Fibroblast of skin of scalp (primary cell): ENCODE results near the gene ATP10A.
A peak's percentile ranks its signal among the peaks of the same experiment; 100 is the strongest.

ENCODE experiments used
- DNase-seq: peaks from one replicate; pipeline ENCODE4 v3.0.0-alpha.2; 2013

ATP10A gene

DNA sequence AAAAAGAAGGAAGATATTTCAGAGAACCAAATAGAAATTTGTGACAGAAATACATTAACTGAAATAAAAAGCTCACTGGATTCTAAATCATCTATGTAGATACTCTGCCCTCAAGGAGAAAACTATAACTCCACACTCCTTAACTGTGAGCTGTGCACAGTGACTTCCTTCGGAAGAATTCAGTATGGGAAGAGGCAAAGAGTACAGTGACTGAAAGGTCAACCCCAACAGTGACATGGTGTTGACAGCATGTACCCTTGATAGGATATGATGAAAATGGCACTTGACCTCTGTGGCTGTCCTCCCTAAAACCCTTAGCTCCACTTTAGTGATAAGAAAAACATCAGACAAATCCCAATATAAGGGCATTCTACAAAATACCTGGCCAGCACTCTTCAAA, 165.5 kb downstream of the ATP10A start:
- no peak for DNase-seq

DNA sequence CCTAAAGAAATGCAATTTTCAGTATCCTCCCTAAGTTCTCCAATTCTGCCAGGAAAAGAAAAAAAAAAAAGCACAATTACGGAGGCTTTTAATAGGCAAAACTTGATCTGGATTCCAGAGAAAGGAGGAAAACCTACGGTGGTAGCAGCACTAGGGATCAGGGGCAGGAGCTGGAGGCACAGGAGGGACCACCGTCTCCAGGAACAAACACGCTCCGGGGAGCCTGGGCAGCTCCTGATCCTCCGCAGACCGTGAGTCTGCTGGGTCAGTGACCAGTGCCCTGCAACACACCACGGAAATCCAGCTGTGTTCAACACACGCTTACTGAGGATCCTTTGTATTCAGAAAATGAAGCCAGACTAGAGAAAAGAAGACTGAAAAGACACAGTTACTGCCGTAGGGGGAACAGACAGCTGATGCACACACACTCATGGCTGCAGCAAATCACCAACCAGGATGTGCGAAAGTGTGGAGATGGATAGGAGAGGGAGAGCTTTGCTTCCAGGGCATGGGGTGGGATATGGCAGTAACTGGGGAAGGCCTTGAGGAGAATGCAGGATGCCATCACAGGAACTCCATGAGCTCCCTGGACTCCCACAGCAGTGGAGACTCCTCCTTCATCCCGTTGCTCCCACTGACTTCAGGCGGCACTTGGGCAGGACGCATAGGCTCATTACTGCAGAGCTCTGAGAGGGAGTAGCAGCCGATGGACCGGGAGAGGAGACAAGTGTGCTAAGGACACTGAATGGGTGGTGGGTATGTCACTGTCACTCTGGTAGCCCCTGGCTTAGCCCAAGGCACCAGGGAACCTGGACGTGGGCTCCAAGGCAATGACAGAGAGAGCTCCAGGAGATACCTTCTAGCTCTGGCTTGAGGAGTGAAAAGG, 167.0 kb downstream of the ATP10A start:
- no peak for DNase-seq

DNA sequence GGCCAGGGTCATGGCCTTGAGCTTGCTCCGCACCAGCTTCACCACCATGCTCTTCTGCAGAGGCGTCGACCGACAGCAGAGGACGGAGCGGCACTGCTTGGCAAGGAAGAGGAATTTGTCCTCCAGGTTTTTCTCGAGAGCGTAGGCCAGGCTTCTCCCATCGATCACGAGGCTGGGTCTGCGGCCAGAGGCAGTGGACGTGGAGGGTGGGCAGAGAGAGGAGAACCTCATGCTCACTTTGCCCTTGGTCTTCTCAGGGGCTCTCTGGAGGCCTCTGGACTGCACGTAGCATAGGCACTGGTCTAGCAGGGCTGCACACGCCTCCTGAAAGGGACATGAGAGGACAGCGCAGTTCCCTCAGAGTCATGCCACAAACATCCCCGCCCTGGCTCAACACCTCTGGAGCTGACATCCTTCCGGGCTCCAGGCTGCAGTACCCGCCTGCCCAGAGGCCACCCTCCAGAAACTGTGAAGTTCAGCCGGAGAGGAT, 168.3 kb downstream of the ATP10A start:
- DNase-seq = no peak

DNA sequence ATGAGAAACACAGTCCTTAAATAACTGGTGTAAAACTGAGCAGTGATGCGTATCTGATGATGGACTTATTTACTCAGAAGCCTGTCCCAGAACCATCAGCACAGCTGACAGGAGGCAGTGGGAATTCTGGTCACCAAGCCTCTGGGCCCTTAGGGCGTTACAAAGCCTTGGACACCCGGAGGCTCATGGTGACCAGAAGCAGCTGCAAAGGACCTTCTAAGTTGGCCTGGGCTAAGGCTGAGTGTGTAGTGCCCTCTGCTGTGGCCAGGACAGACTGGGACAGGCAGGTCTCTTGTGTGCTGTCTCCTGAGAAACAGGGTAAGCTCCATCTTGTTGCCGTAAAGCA, 168.9 kb downstream of the ATP10A start:
- DNase-seq = no peak

DNA sequence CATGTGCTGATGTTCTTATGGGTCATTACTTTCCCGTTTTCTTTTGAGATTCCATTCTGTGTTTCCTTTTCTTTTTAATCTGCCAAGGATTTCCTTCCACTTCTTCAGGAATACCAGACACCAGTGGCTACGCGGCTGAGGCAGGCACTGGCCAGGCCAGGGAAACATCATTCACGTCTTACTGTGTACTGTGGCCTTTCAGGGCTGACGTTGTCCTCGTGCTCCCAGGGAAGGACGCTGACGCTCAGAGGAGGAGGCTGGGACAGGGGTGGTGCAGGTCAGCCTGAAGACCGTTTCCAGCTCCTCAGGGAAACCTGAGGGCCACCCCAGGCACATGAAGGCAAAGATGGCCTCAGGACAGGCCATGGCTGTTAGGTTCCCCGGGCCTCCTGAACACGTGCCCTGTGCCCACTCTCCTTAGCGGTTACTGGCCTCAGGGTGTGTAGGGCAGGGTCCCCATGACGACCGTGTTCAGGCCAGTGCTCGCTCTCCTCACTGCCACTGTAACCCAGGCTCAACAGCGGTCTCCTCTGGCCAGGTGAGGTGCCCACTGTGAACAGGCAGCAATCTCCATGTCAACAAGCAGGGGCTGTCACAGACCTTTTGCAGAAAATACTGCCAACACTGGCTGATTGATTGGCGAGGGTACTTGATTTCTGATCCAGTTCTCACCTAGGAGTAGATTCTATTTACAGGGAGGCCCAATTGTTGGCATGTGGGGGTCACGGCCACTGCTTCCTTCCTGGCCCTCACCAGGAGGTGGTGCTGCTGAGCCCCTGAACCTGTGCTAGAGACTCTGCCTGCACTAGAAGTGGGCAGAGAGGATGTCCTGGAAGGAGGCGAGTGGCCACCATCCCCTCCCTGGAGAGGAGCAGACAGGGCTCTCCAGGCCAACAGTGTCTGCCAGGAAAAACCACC, 169.5 kb downstream of the ATP10A start:
- peak; percentile 36 for DNase-seq

DNA sequence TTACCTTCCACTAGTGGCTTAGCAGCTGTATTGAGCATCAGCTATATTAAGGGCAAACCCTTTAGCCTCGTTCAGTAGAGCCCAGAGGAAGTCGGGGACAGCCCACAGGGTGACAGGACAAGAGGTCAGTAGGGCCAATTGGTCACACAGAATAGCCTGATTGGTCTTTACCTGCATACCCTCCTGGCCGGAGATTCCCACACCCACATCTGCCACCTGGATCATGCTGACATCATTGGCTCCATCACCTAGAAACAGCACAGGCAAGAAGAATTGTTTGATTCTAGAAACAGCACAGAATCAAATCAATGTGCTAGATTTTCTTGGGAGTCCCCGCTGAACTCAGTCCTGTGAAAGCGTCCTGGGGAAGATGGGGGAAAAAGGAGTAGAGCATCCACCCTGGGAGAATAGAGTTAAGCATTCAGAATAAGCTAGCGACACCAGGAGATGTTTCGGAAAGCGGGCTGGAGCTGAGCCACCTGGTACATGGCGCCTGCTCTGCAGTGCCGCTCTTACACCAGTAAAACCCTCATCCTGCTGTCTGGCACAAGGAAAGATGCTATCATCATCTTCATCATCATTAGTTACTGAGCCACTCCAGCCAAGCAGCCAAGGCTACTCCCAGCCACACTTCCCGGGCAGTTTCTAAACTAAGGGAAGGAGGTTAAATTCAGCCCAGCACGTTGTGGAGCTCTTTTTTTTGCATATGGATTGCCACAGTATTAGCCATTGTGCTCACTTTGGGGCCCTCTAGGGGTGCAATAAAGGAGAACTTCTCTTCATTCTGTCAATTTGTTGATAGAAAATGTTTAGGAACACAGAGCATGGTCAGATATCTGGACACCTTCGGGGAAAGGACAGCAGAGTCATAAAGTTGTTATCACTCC, 171.3 kb downstream of the ATP10A start:
- DNase-seq = peak; percentile 40

DNA sequence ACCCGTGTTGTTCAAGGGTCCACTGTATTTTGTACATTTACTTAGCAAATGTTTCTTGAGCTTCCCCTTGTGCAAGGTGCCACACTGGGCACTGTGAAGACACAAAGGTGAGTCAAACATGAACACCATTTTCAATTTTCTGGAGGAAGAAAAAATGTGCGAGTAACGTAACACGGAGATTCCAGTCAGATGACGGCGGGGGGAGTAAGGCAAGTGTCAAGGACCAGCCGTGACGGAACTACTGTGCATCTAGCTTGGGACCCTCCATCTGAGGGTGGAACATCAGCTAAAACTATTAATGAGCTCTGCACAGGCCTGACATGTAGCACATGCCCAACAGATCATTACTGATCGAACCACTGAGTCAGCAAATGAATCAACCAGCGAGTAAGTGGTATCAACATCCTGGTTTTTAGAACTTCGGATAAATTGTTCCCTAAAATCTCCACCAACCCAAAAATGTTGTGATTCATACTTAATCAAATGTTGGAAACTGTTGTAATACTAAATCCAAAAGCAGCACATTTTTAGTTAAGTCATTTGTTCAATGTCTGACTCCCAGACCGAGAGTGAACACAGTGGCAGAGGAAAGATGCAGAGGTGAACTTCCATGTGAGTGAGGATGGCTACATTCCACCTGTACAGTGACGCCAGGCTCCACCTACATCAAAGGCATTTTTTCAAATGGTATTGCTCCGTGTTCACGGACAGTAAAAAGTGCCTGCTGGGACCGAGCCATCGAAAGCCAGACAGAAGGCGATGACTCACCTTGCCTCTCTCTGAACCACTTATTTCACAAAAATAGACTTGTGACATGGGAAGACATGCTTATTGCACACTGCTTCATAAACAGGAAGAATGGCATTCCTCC, 172.2 kb downstream of the ATP10A start:
- peak; percentile 74 for DNase-seq

DNA sequence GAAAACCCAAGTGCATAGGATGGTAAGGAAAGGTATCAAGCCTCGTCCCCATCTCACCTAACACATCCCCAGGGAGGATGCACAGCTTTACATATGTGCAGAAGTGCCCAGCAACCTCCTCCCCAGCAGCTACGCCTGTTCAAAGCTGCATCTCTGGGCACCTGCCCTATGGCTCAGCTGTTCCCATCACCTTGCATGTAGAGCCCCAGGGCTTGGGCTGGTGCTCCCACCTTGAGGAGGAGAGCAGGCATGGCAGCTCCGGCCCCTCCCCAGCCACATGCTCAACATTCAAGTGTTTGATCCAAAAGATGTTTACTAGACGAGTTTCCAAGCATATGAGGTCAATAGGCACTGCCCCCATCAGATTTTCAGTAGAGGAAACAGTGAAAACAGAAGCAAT, 173.5 kb downstream of the ATP10A start:
- DNase-seq = no peak

DNA sequence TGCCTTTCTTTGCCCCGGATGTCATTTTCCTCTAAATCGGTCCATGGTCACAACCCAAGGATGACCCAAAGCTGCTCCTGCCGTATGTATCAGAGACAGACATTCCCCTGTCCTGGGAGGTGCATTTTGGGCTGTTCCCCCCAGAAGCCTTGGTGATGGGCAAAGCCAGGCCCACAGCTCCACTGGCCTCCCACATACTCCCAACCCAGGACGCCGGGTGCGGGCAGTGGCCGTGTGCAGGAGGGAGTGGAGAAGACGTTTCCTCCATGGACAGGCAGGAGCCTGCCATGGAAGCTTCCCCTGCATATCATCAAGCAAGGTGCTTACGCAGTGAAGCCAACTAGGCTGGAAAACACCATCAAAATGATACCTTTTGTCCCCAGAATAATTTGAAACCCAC, 175.0 kb downstream of the ATP10A start:
- DNase-seq = no peak

DNA sequence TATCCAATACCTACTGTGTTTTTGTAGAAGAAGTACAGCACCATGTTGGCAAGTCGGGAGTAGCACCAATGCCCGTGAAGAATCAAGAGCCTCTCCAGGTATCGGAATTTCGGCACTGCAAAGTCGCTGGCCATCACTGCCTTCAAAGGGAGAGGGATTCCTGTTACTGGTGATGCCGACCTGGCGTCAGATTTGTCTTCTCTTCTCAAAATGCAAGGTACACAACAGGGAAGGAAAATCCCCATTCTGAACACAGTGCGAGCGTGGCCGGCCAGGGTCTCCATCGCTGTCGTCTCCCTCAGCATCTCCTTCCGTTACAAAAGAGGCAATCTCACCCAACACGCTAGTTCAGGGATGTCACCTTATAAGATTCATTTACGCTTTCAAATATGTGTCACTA, 175.4 kb downstream of the ATP10A start:
- no peak for DNase-seq

DNA sequence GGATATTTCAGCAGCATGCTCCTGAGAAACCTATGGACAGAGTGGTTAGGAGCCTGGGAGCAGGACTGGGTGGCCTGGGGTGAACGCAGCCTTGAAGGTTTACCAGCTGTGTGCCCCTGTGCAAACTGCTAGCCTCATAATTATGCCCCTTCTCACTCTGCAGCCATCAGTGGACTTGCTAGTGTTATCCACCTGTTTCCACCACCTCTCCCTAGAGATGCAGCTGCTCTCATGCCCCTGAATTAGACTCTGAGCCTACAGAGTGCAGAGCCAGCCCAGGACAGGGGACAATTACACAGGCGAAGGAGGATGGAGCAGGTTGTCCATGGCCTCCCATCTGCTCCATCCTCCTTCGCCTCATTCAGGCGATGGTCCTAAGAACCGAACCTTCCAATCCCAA, 175.9 kb downstream of the ATP10A start:
- no peak for DNase-seq

DNA sequence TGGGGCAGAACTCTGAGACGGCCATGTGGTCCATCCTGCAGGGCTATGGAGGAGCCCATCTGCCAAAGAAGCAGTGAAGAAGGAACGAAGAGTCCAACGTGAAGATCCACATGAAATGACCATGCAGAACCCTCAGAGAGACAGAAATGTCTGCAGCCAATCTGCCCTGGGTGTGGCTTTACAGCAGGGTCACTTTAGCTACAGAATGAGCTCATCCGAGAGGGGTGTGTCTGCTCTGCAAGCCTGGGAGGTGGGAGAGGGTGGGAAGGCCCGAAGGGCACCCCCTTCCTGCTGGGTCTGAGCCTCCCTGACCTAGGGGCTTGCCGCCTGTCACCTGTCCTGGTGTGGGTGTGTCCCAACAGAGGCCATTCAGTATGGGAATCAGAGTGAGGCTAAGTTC, 176.3 kb downstream of the ATP10A start:
- no peak for DNase-seq

DNA sequence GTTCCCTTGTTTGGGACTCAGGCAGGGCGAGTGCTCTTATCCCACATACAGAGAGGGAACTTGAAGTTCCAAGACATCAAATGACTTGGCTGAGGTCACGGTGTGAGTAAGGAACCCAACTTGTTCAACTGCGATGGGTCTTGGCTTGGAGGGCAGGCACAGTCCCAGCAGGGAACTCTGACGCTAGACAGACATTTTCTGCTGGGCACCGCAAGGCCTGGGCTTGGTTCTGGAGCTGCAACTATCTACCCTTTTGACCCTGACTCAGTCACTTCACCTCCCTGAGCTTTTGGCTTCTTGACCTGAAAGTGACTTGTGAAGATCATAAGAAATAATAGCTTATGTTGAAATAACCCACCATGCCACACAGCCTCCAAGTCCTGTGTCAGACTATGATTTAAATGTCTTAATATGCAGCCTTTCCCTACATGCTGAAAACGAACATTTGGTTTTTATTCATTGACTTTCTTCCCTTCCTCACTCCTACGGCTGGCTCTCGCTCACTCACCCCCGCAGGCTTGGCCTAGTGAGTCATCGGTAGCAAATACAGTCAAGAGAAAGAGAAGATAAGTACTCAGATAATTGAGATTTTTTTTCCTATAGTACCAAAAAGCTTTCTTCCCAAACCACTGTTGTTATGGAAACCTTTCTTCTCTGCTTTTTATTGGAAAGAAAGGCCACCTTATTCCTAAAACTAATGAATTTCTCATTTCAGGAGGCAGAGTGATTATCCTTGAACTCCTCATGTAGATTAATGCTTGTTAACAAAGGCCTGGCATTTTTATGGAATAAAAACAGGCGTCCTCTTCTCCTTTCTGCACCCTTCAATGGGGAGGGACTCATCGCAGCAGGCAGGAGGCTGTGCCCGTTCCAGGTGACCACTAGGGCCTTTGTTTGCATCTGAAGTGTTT, 178.4 kb downstream of the ATP10A start:
- DNase-seq = peak; percentile 86

DNA sequence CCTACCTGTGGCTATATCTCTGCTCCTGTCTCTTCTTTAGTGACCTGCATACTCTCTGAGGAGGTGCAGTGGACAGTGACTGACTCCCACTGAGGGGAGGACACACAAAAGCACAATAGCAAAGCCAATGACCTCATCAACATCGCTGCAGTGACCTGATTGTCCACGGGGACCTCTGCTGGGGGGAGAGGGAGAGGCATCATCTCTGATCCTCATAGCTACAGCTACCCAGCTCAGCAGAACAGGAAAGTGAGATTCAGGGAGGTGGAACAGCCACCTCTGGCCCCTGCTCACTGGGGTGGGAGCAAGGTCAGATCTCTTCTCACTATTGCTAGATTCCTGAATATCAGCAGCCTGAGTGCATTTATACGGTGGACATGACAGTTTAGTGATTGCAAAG, 179.2 kb downstream of the ATP10A start:
- no peak for DNase-seq

DNA sequence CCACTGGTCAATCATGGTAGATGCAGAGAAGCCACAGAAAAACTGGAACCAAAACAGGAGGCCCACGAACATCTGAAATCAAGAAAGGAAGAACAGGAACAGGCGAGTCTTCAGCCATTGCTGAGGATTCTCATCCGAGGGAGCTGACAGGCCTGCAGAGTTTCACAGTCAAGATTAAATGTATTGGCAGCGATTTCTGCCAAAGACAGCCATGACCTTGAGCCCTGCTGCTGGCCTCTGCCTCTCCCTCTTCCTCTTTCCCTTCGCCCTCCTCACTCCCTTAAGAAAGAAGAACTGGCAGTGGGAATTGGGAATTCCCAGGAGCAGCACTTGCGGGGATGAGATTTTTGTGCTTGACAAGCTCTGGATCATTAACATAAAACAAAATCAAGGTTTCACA, 179.7 kb downstream of the ATP10A start:
- DNase-seq = no peak

DNA sequence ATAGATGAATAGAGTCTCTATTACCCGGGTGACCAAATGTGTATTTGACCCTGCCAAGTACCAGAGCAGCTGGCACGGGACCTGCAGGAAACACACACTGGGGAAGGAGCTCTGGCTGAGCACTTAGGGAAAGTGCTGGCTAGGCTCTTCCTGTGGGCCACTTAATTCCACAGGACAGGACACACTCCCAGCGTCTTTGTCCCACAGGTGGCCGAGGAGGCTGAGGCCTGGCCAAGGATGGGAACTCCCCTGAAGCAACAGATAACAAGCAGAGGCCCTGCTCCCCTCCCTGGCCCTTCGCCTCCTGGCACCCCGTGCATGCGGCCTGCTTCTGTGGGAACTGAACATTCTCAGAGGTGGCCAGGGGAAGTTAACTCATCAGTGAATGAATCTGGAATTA, 180.8 kb downstream of the ATP10A start:
- DNase-seq = no peak

DNA sequence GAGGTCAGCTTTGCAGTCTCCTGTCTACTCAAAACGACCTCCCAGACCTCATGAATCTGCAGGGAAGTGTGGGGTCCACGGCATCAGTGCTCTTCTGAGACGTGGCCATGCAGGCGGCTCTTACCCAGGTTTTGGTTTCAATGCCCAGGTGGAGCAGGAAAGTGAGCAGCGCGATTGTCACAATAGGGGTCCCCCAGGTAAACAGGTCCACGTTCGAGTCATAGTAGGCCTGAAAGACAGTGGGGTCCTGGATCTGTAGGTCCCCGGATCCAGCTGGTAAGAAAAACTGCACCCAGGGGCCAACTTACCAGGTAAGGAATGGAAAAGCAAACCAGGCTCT, 182.5 kb downstream of the ATP10A start:
- DNase-seq = no peak

DNA sequence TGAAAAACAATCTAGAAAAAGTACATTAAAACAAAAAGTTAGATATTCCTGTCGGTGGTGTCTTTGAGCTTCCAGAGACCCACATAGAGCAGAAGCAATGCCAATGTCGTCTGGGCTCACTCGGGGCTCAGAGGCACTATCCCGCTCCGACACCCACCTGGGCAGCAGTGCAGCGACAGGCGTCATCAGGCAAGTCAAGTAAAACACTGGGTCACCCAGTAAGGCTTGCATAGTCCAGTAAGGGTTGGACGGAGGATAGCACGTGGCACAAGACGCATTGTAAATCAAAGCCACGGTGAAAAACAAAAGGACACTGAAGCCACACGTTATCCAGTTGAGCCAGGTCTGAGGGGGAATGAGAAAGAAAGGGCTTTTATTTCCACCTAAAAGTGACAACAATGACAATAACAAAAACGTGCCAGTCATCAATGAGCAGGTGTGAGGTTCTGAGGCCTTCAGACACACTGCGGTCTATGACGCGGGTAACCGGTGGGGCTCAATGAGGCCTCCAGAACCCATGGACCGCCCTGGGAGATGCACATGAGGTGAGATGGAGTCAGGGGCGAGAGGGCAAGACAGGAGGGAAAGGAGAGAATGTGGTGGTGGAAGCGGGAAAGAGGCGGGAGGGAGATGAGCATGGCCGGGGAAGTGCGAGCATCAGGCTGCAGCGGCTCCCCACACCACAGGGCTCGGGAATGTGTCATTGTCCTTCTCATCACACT, 183.0 kb downstream of the ATP10A start:
- no peak for DNase-seq

DNA sequence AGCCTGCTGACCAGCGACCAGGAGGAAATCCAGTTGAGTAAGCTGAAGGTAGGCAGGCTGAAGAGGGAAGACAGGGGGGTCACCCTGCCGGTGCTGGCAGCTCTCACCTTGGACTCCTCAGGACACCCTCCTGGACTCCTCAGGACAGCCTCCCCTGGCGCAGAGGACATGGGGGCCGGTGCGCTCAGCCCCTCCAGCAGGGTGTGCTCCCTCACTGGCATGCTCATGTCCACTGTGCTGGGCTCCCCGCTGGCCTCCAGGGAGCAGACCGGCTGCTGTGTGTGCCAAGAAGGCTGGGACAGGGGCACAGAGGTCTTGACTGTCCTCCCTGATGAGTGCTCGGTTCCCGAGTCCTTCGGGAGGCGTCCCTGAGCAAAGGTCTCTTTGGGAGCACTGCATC, 183.6 kb downstream of the ATP10A start:
- no peak for DNase-seq

DNA sequence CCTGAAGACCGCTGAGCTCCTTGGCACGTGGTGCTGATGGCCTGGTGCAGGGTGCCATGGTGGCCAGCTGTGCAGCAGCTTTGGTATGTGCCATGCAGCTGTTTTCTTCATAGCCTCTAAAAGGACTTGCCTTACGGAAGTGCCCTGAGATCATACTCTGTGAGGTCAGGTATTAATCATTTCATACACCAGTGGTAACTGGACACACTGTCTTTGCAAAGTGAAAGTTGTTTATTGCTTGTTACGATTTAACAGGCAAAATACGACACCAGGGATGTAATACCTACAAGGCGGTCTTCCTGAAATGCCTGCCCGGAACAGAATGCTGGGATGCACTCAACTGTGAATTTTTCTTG, 184.6 kb downstream of the ATP10A start:
- DNase-seq = no peak
